ENCODE results near the gene ZMIZ1. TPM values are rescaled to one million over a fixed set of nuclear protein-coding genes. Genes with fewer than 3 reads are reported as not detected.

The ZMIZ1 gene
- total and polyA plus RNA-seq, 2 experiments from 2014 or later, result 48.2 to 78.8 TPM

DNA sequence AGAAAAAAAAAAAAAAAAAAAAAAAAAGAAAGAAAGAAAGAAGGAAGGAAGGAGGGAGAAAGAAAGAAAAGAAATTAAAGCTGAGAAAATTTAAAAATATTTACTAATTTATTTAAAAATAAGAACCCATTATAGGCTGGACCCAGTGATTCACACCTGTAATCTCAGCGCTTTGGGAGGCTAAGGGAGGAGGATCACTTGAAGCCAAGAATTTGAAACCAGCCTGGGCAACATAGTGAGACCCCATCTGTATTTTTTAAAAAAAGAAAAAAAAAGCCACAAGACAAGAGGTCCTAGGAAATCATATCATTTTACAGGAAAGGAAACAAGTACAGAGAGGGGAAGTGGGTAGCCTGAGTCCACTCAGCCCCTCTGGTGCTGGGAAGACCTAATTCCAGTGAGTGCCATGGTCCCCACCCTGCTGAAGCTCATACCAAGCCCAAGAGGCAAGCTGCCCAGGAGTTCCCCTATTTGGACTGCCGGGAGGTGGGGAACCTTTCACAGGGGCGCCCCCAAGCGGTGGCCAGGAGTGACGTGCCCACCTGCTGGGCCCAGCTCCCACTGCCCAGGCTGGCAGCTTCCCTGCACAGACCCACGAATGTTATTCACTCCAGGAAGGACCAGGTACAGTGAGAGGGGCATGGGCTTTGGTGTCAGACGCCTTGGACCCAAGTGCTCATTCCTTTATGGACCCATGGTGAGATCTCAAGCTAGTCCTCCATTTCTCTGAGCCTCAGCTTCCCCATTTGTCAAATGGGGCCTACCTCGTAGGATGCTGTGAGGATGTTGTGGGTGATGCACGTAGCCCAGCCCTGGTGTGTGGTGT lies 133.6 kb downstream of the ZMIZ1 start:
- Histone ChIP-seq H3K27ac (peak overlapping the region; percentile 79), H3K4me1 (ENCODE audit: low read depth) (peaks cover 14% of the 10 kb centered on the region), H3K9me3 (ENCODE audit: low read depth) (no peaks in the 10 kb centered on the region), H3K36me3 (peaks cover 19% of the 10 kb centered on the region), H3K27me3 (no peaks in the 10 kb centered on the region), H3K4me3 (no peak overlapping the region)
- TF ChIP-seq, protein P1, sequence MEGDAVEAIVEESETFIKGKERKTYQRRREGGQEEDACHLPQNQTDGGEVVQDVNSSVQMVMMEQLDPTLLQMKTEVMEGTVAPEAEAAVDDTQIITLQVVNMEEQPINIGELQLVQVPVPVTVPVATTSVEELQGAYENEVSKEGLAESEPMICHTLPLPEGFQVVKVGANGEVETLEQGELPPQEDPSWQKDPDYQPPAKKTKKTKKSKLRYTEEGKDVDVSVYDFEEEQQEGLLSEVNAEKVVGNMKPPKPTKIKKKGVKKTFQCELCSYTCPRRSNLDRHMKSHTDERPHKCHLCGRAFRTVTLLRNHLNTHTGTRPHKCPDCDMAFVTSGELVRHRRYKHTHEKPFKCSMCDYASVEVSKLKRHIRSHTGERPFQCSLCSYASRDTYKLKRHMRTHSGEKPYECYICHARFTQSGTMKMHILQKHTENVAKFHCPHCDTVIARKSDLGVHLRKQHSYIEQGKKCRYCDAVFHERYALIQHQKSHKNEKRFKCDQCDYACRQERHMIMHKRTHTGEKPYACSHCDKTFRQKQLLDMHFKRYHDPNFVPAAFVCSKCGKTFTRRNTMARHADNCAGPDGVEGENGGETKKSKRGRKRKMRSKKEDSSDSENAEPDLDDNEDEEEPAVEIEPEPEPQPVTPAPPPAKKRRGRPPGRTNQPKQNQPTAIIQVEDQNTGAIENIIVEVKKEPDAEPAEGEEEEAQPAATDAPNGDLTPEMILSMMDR (IDR thresholded peaks at IDR 0.05; ENCODE audit: low read depth, low read length), result peak; percentile 67
- peak; percentile 38 to 60 for DNase-seq (ENCODE audit: low read depth in 1 of 2, low spot score in 1 of 2)

DNA sequence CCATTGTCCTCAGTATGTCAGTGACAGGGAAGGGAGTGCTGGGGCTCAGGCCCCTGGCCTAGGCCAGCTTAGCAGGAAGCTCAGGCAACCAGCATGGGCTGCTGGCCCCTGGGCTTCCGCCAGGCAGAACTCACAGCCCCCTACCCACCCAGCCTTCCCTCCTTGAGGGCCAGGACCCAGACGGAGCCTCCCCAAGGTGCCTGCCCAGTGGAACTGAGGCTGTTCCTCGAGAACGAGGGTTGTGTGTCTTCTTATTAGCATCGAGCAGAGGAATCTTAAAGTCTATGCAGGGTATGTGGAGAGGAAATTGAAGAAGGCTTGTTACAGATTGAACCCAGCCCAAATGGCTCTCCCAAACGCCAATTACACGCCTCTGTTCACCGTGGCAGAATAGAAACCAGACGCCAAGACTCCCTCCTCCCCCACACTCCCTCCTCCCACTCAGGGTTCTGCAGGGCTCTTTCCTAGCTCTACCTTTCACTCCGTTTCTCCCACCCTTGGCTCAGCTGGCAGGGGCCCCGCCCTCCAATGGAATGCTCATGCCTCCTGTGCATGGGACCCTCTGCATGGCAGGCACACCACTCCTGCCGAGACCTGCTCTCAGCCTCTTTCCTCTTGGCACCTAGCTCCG lies 134.4 kb downstream of the ZMIZ1 start:
- DNase-seq (ENCODE audit: low read depth in 1 of 2, low spot score in 1 of 2), result no peak
- no peaks in the 10 kb centered on the region for H3K27me3 ChIP-seq
- H3K36me3 ChIP-seq, result peaks cover 19% of the 10 kb centered on the region
- no peak overlapping the region for H3K4me3 ChIP-seq
- H3K9me3 ChIP-seq (ENCODE audit: low read depth), result no peaks in the 10 kb centered on the region
- TF ChIP-seq, protein P1 (IDR thresholded peaks at IDR 0.05; ENCODE audit: low read depth, low read length), result no peak
- peaks cover 14% of the 10 kb centered on the region for H3K4me1 ChIP-seq (ENCODE audit: low read depth)
- peak overlapping the region; percentile 79 for H3K27ac ChIP-seq

DNA sequence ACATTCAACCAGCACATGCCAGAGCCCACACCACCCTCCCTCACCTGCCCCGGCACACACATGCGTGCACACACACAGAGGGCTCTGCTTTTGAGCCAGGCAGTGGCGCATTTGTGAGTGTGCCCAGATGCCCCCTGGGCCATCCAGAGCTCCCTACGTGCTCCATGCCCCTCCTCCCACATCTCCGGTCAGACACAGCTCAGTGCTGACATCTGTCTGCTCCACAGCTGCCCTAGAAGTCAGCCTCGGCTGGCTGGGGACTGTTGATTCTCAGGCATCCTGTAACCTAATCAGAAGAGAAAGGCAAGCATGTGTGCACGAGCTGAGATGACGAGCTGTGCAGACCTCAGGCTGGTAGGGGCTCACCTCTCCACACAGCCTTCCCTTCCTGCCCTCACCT lies 135.1 kb downstream of the ZMIZ1 start:
- Histone ChIP-seq H3K36me3 (peaks cover 26% of the 10 kb centered on the region), H3K4me3 (no peak overlapping the region), H3K27me3 (no peaks in the 10 kb centered on the region), H3K9me3 (ENCODE audit: low read depth) (no peaks in the 10 kb centered on the region), H3K4me1 (ENCODE audit: low read depth) (peaks cover 14% of the 10 kb centered on the region), H3K27ac (peak overlapping the region; percentile 79)
- TF ChIP-seq, protein P1 (IDR thresholded peaks at IDR 0.05; ENCODE audit: low read depth, low read length), result no peak
- DNase-seq (ENCODE audit: low read depth in 1 of 2, low spot score in 1 of 2), result peak in 1 of 2 donors; percentile 78

DNA sequence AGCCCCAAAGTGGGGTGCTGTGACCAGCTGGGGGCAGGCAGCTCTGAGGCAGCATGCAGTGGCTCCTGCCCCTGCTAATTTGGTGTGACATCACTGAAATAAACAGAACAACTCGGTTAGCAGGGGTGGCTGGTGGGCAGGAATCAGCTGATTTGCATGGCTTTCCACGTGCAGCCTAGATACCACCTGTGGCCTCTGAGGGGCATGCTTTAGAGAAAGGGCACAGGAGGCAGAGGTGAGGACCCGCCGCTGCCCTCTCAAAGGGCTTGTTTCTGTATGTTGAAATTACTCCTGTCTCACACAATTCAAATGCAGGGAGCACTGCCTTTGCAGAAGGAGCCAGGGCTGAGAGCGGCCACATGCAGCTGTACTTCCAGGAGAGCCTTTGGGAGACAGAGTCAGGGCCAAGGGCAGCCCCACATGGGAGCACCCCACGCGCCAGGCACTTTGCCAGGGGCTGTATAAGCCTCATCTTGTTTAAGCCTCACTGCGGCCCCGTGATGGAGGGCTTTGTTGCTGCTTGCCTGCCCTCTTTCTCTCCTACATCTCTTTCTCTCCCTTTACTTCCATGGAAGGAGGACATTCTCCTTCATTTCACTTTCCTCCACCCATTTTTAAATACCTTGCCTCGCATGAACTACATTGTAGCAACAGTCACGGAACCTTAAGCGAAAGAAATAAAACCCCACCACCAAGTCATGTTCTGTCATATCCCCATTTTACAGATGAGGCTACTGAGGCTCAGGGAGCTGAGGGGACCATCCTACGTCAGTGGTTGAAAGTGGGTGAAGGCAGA lies 137.7 kb downstream of the ZMIZ1 start:
- peaks cover 35% of the 10 kb centered on the region for H3K36me3 ChIP-seq
- DNase-seq (ENCODE audit: low read depth in 1 of 2, low spot score in 1 of 2), result no peak
- TF ChIP-seq, protein P1 (IDR thresholded peaks at IDR 0.05; ENCODE audit: low read depth, low read length), result no peak

DNA sequence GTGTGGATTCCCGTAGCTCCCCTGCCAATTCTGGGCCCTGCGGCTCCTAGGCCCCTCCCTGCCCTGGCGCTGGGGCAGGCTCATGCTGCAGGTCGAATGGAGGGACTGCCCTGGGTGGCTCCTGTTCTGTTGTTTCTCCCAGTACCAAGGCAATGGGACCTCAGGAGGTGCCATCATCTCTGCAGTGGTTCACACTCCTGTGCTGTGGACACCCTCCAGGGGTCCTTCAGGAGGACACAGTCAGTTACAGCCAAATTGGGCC lies 138.3 kb downstream of the ZMIZ1 start:
- no peaks in the 10 kb centered on the region for H3K9me3 ChIP-seq (ENCODE audit: low read depth)
- no peak overlapping the region for H3K27ac ChIP-seq
- H3K27me3 ChIP-seq, result no peaks in the 10 kb centered on the region
- no peak for DNase-seq (ENCODE audit: low read depth in 1 of 2, low spot score in 1 of 2)
- no peak overlapping the region for H3K4me3 ChIP-seq
- H3K36me3 ChIP-seq, result peaks cover 36% of the 10 kb centered on the region
- TF ChIP-seq, protein P1 (IDR thresholded peaks at IDR 0.05; ENCODE audit: low read depth, low read length), result no peak
- H3K4me1 ChIP-seq (ENCODE audit: low read depth), result peaks cover 14% of the 10 kb centered on the region

More for the DNA sequence above, 137.7 kb downstream of the ZMIZ1 start:
- no peaks in the 10 kb centered on the region for H3K27me3 ChIP-seq
- peaks cover 14% of the 10 kb centered on the region for H3K4me1 ChIP-seq (ENCODE audit: low read depth)
- H3K4me3 ChIP-seq, result no peak overlapping the region
- H3K9me3 ChIP-seq (ENCODE audit: low read depth), result no peaks in the 10 kb centered on the region
- no peak overlapping the region for H3K27ac ChIP-seq

Measured in cardiac muscle cell (in vitro differentiated cells and primary cell).